GM12875 (cell line): Measurements from ENCODE around the gene SUGCT.

Experiments
- H3K4me3 ChIP-seq: one replicate; pipeline ENCODE4 v1.5.1; 2011; ENCODE audit warnings: low read depth, low read length, control low read depth
- TF ChIP-seq, protein P1 (sequence below): IDR thresholded peaks from 2 replicates; pipeline ENCODE4 v1.5.1; 2011; ENCODE audit warnings: low read depth, mild to moderate bottlenecking, control low read depth, inconsistent platforms, low read length, moderate library complexity, borderline replicate concordance; ENCODE audit not compliant: insufficient read depth

Gene SUGCT

GRCh38 chr7:40880581-40880980, 745.8 kb downstream of the SUGCT start:
- TF ChIP-seq, protein P1, sequence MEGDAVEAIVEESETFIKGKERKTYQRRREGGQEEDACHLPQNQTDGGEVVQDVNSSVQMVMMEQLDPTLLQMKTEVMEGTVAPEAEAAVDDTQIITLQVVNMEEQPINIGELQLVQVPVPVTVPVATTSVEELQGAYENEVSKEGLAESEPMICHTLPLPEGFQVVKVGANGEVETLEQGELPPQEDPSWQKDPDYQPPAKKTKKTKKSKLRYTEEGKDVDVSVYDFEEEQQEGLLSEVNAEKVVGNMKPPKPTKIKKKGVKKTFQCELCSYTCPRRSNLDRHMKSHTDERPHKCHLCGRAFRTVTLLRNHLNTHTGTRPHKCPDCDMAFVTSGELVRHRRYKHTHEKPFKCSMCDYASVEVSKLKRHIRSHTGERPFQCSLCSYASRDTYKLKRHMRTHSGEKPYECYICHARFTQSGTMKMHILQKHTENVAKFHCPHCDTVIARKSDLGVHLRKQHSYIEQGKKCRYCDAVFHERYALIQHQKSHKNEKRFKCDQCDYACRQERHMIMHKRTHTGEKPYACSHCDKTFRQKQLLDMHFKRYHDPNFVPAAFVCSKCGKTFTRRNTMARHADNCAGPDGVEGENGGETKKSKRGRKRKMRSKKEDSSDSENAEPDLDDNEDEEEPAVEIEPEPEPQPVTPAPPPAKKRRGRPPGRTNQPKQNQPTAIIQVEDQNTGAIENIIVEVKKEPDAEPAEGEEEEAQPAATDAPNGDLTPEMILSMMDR, result no peak

DNA sequence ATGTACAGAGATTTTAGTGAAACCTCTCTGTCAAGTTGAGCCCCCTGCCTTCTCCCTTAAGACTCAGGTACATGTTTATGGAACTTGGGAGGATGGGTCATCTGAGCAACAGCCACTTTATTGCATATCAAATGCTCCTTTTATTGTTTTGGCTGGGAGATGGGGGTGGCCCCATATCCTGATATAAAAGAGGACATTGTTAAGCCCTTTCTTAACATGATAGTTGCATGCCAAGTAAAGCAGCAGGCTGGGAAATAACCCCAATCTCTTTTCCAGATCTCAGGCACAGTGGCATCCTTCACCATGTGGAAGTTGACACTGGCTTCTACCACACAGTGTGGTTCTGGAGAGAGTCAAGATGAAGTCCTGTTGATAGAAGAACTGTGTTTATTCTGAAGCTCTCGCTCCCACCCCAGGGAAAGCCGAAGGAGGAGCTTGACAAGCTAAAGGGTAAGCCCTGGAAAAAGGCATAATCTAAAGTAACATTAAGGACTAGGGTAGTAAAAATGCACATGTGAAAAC, 746.7 kb downstream of the SUGCT start:
- TF ChIP-seq, protein P1, result no peak
- no peak overlapping the region for H3K4me3 ChIP-seq

More at GRCh38 chr7:40880581-40880980, 745.8 kb downstream of the SUGCT start:
- no peak overlapping the region for H3K4me3 ChIP-seq

- TF ChIP-seq, protein P1, result no peak
Measured at GRCh38 chr7:40882071-40882658, 747.4 kb downstream of the SUGCT start.

DNA sequence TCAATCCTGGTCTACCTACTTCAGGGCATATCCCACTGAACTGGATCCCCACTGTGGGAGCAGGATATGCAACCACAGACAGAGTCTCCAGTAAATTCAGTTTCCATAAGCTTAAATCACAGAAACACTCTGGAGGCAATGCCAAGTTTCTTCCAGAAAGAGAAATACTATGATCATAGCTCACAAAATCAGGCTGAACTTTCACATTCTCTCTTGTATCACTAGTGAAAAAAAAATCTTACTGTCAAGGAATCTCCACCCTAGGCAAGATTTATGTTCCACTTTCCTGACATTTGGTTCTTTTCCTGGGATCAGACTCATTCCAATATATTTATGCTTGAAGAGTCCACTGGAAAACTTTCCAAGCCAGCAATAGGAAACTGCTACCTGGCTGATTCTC, 749.0 kb downstream of the SUGCT start:
- H3K4me3 ChIP-seq, result no peak overlapping the region
- TF ChIP-seq, protein P1, result no peak

More at GRCh38 chr7:40882071-40882658, 747.4 kb downstream of the SUGCT start:
- H3K4me3 ChIP-seq, result no peak overlapping the region

- H3K4me3 ChIP-seq, result no peak overlapping the region
- TF ChIP-seq, protein P1, result no peak
Measured at GRCh38 chr7:40884241-40884640, 749.4 kb downstream of the SUGCT start.

- TF ChIP-seq, protein P1, result no peak
- H3K4me3 ChIP-seq, result no peak overlapping the region
Measured at GRCh38 chr7:40885503-40885902, 750.7 kb downstream of the SUGCT start.

GRCh38 chr7:40887099-40887498, 752.3 kb downstream of the SUGCT start:
- H3K4me3 ChIP-seq, result no peak overlapping the region
- TF ChIP-seq, protein P1, result no peak
